WTC11 (cell line): Measurements from ENCODE around the gene AKAP10. TPM values are rescaled to one million over a fixed set of nuclear protein-coding genes. Genes with fewer than 3 reads are reported as not detected.
A peak's percentile ranks its signal among the peaks of the same experiment; 100 is the strongest.

ENCODE experiments used
- ATAC-seq: fragments of 200-7000 bp; cut with Tn5 transposase; 2 replicates; pipeline ENCODE4 v1.10.0; 2021; ENCODE audit warnings: mild to moderate bottlenecking, moderate library complexity
- CTCF ChIA-PET: fragments of 300-600 bp; sonication (Branson Sonifier 250); formaldehyde crosslinking; loops from one replicate; lab custom pipeline; 2021; ENCODE audit warnings: antibody characterized with exemption; lab: Charles Lee
- POLR2A ChIA-PET: fragments of 350-600 bp; sonication (Branson Sonifier 250); formaldehyde crosslinking; loops from one replicate; lab custom pipeline; 2021; ENCODE audit warnings: antibody characterized with exemption; lab: Charles Lee
- DNase-seq: peaks from one replicate; pipeline ENCODE4 v3.0.0; 2021; ENCODE audit warnings: low spot score
- H3K27ac Mint-ChIP-seq: 2 replicates; pipeline ENCODE4 v1.8.0; 2021; ENCODE audit warnings: mixed read lengths
- H3K27me3 Mint-ChIP-seq: 2 replicates; pipeline ENCODE4 v1.8.0; 2021; ENCODE audit warnings: low read depth, mild to moderate bottlenecking, moderate library complexity, mixed read lengths
- H3K36me3 Mint-ChIP-seq: 2 replicates; pipeline ENCODE4 v1.8.0; 2021; ENCODE audit warnings: mixed read lengths
- H3K4me1 Mint-ChIP-seq: 2 replicates; pipeline ENCODE4 v1.8.0; 2022; ENCODE audit warnings: mixed read lengths
- H3K4me3 Mint-ChIP-seq: 2 replicates; pipeline ENCODE4 v1.8.0; 2021; ENCODE audit warnings: mild to moderate bottlenecking, moderate library complexity, mixed read lengths
- H3K9me3 Mint-ChIP-seq: 2 replicates; pipeline ENCODE4 v1.8.0; 2021; ENCODE audit warnings: mixed read lengths
- ATF1 ChIP-seq: sonication (generic); formaldehyde crosslinking; IDR thresholded peaks from 2 replicates; pipeline ENCODE4 v1.8.1; 2023; ENCODE audit warnings: mild to moderate bottlenecking, moderate library complexity, missing genetic modification reagents
- FOXP1 ChIP-seq: sonication (generic); formaldehyde crosslinking; IDR thresholded peaks from 2 replicates; pipeline ENCODE4 v1.8.0; 2022; ENCODE audit warnings: missing genetic modification reagents, mild to moderate bottlenecking, moderate library complexity, borderline replicate concordance
- JUN ChIP-seq: sonication (generic); formaldehyde crosslinking; IDR thresholded peaks from 2 replicates; pipeline ENCODE4 v1.8.0; 2023; ENCODE audit warnings: mild to moderate bottlenecking, missing genetic modification reagents
- RELA ChIP-seq: sonication (generic); formaldehyde crosslinking; IDR thresholded peaks from 2 replicates; pipeline ENCODE4 v1.8.1; 2022; ENCODE audit warnings: missing genetic modification reagents, mild to moderate bottlenecking, borderline replicate concordance
- SMAD4 ChIP-seq: sonication (generic); formaldehyde crosslinking; IDR thresholded peaks from 2 replicates; pipeline ENCODE4 v1.8.0; 2022; ENCODE audit warnings: mild to moderate bottlenecking, missing genetic modification reagents
- ZNF416 ChIP-seq: fragments of 250-450 bp; sonication (Bioruptor Pico); IDR thresholded peaks from 2 replicates; pipeline ENCODE4 v1.9.0; 2021; ENCODE audit warnings: mild to moderate bottlenecking, inconsistent platforms
- ZNF671 ChIP-seq: fragments of 250-450 bp; sonication (Bioruptor Pico); IDR thresholded peaks from 2 replicates; pipeline ENCODE4 v1.8.0; 2021; ENCODE audit warnings: mild to moderate bottlenecking
- total RNA-seq: library from RNA; stranded (reverse); gene quantifications from 3 replicates; pipeline ENCODE4 v1.2.3, GENCODE V29; 2021
- TF ChIP-seq, protein P1 (sequence below): sonication (generic); formaldehyde crosslinking; IDR thresholded peaks from 2 replicates; pipeline ENCODE4 v1.8.0; 2022; ENCODE audit warnings: mild to moderate bottlenecking, missing genetic modification reagents
- TF ChIP-seq, protein P2 (sequence below): sonication (generic); formaldehyde crosslinking; IDR thresholded peaks from 2 replicates; pipeline ENCODE4 v1.8.0; 2022; ENCODE audit warnings: missing genetic modification reagents
- TF ChIP-seq, protein P3 (sequence below): sonication (generic); formaldehyde crosslinking; IDR thresholded peaks from 2 replicates; pipeline ENCODE4 v1.8.0; 2023; ENCODE audit warnings: missing genetic modification reagents, mild to moderate bottlenecking, borderline replicate concordance

AKAP10 gene
- total RNA-seq, 1 experiment from 2014 or later = 29.9 TPM

DNA sequence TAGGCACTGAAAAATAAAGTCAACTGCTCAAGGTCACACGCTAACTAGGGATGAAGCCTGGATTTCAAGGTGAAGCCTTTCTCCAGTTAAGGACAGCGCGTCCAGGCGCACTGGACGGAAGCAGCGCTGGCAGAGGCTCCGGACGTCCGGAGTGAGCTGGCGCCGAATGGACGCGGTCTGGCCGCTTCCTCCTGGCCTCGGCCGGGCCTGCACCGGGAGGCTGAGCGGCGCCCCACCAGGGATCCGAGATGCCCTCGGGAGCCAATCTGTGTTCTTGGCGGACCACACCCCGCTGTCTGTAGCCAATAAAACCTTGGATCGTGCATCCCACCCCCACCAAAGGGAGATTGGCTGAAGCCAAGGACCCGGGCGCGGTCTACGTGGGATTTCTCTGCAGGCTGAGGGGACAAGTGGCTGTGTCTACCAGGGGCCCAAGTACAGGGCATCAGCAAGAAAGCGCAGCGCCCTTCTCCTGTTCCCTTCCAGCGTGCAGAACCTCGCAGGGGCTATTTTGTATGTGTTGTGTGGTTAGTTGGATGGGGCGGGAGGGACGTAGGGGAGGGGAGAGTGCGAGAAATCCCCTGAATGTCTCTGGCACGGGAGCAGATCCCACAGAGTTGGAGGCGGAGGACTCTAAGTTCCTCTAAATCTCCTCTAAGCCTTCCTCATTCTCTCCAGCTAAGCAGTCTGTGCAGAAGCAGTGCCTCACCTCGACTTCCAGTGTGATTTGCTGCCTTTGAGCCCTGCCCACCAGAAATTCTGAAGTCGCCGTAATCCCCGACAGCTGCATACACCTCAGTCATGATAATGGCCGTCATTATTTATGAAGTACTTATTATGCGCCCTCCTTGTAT, 2.5 kb upstream of the AKAP10 start:
- peak overlapping the region; percentile 47 for H3K4me3 Mint-ChIP-seq
- peak; percentile 48 for ATAC-seq
- CTCF ChIA-PET = no interaction called here
- peaks cover 7% of the 10 kb centered on the region for H3K9me3 Mint-ChIP-seq
- H3K27me3 Mint-ChIP-seq = peaks cover 3% of the 10 kb centered on the region; the same call in 1 of the 2 replicates
- TF ChIP-seq ZNF671 (CRISPR knock-in tag) = no peak
- no peak for TF ChIP-seq ATF1
- TF ChIP-seq, protein P1, sequence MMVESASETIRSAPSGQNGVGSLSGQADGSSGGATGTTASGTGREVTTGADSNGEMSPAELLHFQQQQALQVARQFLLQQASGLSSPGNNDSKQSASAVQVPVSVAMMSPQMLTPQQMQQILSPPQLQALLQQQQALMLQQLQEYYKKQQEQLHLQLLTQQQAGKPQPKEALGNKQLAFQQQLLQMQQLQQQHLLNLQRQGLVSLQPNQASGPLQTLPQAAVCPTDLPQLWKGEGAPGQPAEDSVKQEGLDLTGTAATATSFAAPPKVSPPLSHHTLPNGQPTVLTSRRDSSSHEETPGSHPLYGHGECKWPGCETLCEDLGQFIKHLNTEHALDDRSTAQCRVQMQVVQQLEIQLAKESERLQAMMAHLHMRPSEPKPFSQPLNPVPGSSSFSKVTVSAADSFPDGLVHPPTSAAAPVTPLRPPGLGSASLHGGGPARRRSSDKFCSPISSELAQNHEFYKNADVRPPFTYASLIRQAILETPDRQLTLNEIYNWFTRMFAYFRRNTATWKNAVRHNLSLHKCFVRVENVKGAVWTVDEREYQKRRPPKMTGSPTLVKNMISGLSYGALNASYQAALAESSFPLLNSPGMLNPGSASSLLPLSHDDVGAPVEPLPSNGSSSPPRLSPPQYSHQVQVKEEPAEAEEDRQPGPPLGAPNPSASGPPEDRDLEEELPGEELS (CRISPR knock-in tag) = no peak
- TF ChIP-seq, protein P2, sequence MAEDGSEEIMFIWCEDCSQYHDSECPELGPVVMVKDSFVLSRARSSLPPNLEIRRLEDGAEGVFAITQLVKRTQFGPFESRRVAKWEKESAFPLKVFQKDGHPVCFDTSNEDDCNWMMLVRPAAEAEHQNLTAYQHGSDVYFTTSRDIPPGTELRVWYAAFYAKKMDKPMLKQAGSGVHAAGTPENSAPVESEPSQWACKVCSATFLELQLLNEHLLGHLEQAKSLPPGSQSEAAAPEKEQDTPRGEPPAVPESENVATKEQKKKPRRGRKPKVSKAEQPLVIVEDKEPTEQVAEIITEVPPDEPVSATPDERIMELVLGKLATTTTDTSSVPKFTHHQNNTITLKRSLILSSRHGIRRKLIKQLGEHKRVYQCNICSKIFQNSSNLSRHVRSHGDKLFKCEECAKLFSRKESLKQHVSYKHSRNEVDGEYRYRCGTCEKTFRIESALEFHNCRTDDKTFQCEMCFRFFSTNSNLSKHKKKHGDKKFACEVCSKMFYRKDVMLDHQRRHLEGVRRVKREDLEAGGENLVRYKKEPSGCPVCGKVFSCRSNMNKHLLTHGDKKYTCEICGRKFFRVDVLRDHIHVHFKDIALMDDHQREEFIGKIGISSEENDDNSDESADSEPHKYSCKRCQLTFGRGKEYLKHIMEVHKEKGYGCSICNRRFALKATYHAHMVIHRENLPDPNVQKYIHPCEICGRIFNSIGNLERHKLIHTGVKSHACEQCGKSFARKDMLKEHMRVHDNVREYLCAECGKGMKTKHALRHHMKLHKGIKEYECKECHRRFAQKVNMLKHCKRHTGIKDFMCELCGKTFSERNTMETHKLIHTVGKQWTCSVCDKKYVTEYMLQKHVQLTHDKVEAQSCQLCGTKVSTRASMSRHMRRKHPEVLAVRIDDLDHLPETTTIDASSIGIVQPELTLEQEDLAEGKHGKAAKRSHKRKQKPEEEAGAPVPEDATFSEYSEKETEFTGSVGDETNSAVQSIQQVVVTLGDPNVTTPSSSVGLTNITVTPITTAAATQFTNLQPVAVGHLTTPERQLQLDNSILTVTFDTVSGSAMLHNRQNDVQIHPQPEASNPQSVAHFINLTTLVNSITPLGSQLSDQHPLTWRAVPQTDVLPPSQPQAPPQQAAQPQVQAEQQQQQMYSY = no peak
- TF ChIP-seq RELA (CRISPR knock-in tag) = no peak
- no peak for TF ChIP-seq JUN
- no peak for TF ChIP-seq SMAD4 (CRISPR knock-in tag)
- TF ChIP-seq, all 79 proteins: peak for 0
- peak; percentile 34 for DNase-seq
- peak overlapping the region; percentile 86; the same call in 1 of the 2 replicates for H3K27ac Mint-ChIP-seq
- POLR2A ChIA-PET = interaction anchor here (0.5 kb wide), 1 partner anchor 73 kb away, joined by 5 read pairs; no protein-coding TSS in a partner anchor
- H3K36me3 Mint-ChIP-seq = peaks cover 16% of the 10 kb centered on the region
- peaks cover 31% of the 10 kb centered on the region for H3K4me1 Mint-ChIP-seq

DNA sequence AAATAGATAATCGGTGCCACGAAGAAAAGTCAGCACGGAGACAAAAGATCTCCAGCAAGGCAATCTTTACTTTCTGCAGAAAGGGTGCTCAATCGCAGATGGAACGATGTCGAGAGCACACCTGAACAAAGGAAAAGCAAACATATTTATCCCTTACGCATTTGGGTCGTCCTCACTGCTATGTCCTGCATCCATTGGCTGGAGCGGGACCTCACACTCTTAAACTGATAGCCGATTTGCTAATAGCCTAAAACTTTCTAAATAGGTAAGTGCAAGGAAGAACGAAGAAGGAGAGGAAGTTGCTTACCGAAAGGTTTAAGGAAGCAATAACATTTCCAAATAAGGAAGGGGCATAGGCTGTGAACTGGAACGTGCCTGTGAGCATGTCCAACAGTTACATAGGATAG, 1.2 kb upstream of the AKAP10 start:
- TF ChIP-seq FOXP1 (CRISPR knock-in tag) (no peak), ZNF416 (CRISPR knock-in tag) (no peak)
- TF ChIP-seq, protein P3, sequence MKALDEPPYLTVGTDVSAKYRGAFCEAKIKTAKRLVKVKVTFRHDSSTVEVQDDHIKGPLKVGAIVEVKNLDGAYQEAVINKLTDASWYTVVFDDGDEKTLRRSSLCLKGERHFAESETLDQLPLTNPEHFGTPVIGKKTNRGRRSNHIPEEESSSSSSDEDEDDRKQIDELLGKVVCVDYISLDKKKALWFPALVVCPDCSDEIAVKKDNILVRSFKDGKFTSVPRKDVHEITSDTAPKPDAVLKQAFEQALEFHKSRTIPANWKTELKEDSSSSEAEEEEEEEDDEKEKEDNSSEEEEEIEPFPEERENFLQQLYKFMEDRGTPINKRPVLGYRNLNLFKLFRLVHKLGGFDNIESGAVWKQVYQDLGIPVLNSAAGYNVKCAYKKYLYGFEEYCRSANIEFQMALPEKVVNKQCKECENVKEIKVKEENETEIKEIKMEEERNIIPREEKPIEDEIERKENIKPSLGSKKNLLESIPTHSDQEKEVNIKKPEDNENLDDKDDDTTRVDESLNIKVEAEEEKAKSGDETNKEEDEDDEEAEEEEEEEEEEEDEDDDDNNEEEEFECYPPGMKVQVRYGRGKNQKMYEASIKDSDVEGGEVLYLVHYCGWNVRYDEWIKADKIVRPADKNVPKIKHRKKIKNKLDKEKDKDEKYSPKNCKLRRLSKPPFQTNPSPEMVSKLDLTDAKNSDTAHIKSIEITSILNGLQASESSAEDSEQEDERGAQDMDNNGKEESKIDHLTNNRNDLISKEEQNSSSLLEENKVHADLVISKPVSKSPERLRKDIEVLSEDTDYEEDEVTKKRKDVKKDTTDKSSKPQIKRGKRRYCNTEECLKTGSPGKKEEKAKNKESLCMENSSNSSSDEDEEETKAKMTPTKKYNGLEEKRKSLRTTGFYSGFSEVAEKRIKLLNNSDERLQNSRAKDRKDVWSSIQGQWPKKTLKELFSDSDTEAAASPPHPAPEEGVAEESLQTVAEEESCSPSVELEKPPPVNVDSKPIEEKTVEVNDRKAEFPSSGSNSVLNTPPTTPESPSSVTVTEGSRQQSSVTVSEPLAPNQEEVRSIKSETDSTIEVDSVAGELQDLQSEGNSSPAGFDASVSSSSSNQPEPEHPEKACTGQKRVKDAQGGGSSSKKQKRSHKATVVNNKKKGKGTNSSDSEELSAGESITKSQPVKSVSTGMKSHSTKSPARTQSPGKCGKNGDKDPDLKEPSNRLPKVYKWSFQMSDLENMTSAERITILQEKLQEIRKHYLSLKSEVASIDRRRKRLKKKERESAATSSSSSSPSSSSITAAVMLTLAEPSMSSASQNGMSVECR (CRISPR knock-in tag) = no peak
- no peak for ATAC-seq
- Mint-ChIP-seq H3K4me3 (peak overlapping the region; percentile 92), H3K27ac (peak overlapping the region; percentile 97), H3K4me1 (peaks cover 31% of the 10 kb centered on the region), H3K27me3 (peaks cover 3% of the 10 kb centered on the region; the same call in 1 of the 2 replicates), H3K36me3 (peaks cover 19% of the 10 kb centered on the region), H3K9me3 (peaks cover 7% of the 10 kb centered on the region)
- DNase-seq = no peak
- CTCF ChIA-PET = interaction anchor here (1.9 kb wide), 2 partner anchors 14 to 30 kb away, joined by 10 to 14 read pairs; partner anchors contain the start of gene SPECC1
- POLR2A ChIA-PET = no interaction called here
